HepG2 (cell line): ENCODE measurements around the gene UBAP1L. TPM values are rescaled to one million over a fixed set of nuclear protein-coding genes. Genes with fewer than 3 reads are reported as not detected.

Experiments
- CBX1 ChIP-seq: IDR thresholded peaks from one replicate; pipeline ENCODE4 v1.6.1; 2016; ENCODE audit warnings: antibody characterized with exemption, low read depth
- DNMT1 ChIP-seq: sonication (generic); formaldehyde crosslinking; IDR thresholded peaks from 2 replicates; pipeline ENCODE4 v1.5.1; 2020; ENCODE audit warnings: mild to moderate bottlenecking, missing genetic modification reagents
- FOXA3 ChIP-seq: IDR thresholded peaks from 2 replicates; pipeline ENCODE4 v1.6.1; 2016; ENCODE audit warnings: missing genetic modification reagents, missing compliant biosample characterization
- FOXO1 ChIP-seq: sonication (generic); formaldehyde crosslinking; IDR thresholded peaks from 2 replicates; pipeline ENCODE4 v1.4.0; 2020; ENCODE audit warnings: missing genetic modification reagents
- HMG20B ChIP-seq: conservative IDR thresholded peaks from 2 replicates; pipeline ENCODE4 v1.6.1; 2016; ENCODE audit warnings: missing genetic modification reagents, missing compliant biosample characterization
- JARID2 ChIP-seq: sonication (generic); formaldehyde crosslinking; IDR thresholded peaks from 2 replicates; pipeline ENCODE4 v1.8.1; 2023; ENCODE audit warnings: missing genetic modification reagents, inconsistent platforms; ENCODE audit not compliant: insufficient replicate concordance
- MAZ ChIP-seq, 2 experiments: sonication (generic) in 1 of 2; formaldehyde crosslinking in 1 of 2; IDR thresholded peaks; 2 replicates each; pipeline versions ENCODE4 v1.5.0 to v1.6.1; 2012 to 2020; ENCODE audit warnings: low read depth in 2 of 2, mild to moderate bottlenecking in 2 of 2, borderline replicate concordance in 1 of 2, improper control_type of control experiment in 1 of 2, low read length in 1 of 2, missing genetic modification reagents in 1 of 2, moderate library complexity in 1 of 2
- NRL ChIP-seq: sonication (generic); formaldehyde crosslinking; IDR thresholded peaks from 2 replicates; pipeline ENCODE4 v1.5.0; 2020; ENCODE audit warnings: missing genetic modification reagents, mild to moderate bottlenecking, moderate library complexity, borderline replicate concordance
- RORA ChIP-seq: sonication (generic); formaldehyde crosslinking; IDR thresholded peaks from 2 replicates; pipeline ENCODE4 v1.5.0; 2020; ENCODE audit warnings: mild to moderate bottlenecking, missing genetic modification reagents, moderate library complexity
- SRSF4 ChIP-seq: fragments of 200-400 bp; formaldehyde crosslinking; IDR thresholded peaks from one replicate; pipeline ENCODE4 v1.6.1; 2018; ENCODE audit warnings: mild to moderate bottlenecking, low read depth, low read length, moderate library complexity; ENCODE audit not compliant: poor library complexity, severe bottlenecking
- STAG1 ChIP-seq: sonication (generic); formaldehyde crosslinking; IDR thresholded peaks from 2 replicates; pipeline ENCODE4 v1.4.0; 2020; ENCODE audit warnings: missing genetic modification reagents
- YY1 ChIP-seq: IDR thresholded peaks from 2 replicates; pipeline ENCODE4 v1.6.1; 2011; ENCODE audit warnings: low read length, low read depth, moderate library complexity, mild to moderate bottlenecking; ENCODE audit not compliant: insufficient read depth, insufficient replicate concordance
- ZFAT ChIP-seq: sonication (generic); formaldehyde crosslinking; conservative IDR thresholded peaks from 2 replicates; pipeline ENCODE4 v1.8.1; 2023; ENCODE audit warnings: missing genetic modification reagents, inconsistent platforms
- ZNF3 ChIP-seq: IDR thresholded peaks from 2 replicates; pipeline ENCODE4 v1.7.0; 2017; ENCODE audit warnings: inconsistent platforms
- ZNF556 ChIP-seq: sonication (generic); formaldehyde crosslinking; IDR thresholded peaks from 2 replicates; pipeline ENCODE4 v1.4.0; 2020; ENCODE audit warnings: mild to moderate bottlenecking, missing genetic modification reagents, borderline replicate concordance
- ZNF605 ChIP-seq: sonication (generic); formaldehyde crosslinking; IDR thresholded peaks from 2 replicates; pipeline ENCODE4 v1.8.0; 2022; ENCODE audit warnings: mild to moderate bottlenecking, missing genetic modification reagents
- ZNF652 ChIP-seq: IDR thresholded peaks from 2 replicates; pipeline ENCODE4 v1.6.1; 2016; ENCODE audit warnings: low read depth, borderline replicate concordance
- polyA plus RNA-seq, 8 experiments: library from polyadenylated mRNA; depleted of rRNA in 3 of 8; stranded (reverse) in 7 of 8; unstranded in 1 of 8; fragments of >200 nt; fragmentation: Illumina TruSeq in 4 of 8; extraction: Trizol in 4 of 8; gene quantifications; 2 replicates each; pipeline versions ENCODE4 v1.2.1 to v1.2.3, GENCODE V29; 2011 to 2016; ENCODE audit warnings: low read depth in 4 of 8, missing spikeins in 1 of 8, mixed read lengths in 1 of 8; ENCODE audit not compliant: insufficient read depth in 1 of 8
- total RNA-seq, 5 experiments: library from RNA; depleted of rRNA; stranded (reverse); fragments of >200 nt; fragmentation: Illumina TruSeq; extraction: Trizol; gene quantifications; 2 replicates each; pipeline ENCODE4 v1.2.3, GENCODE V29; 2016; ENCODE audit warnings: low read depth in 1 of 5
- TF ChIP-seq, protein P1 (sequence below): sonication (generic); formaldehyde crosslinking; IDR thresholded peaks from 2 replicates; pipeline ENCODE4 v1.4.0; 2020; ENCODE audit warnings: missing genetic modification reagents, low read depth, mild to moderate bottlenecking, borderline replicate concordance
- TF ChIP-seq, protein P2 (sequence below): sonication (generic); formaldehyde crosslinking; IDR thresholded peaks from 2 replicates; pipeline ENCODE4 v1.4.0; 2020; ENCODE audit warnings: missing genetic modification reagents
- TF ChIP-seq, protein P3 (sequence below): IDR thresholded peaks from 2 replicates; pipeline ENCODE4 v1.6.1; 2016; ENCODE audit warnings: mild to moderate bottlenecking

UBAP1L gene
- total and polyA plus RNA-seq, 2 of the 13 experiments (the other 11 are each of a cell fraction or from before 2014, with no cell fraction given): 0.86 to 1.4 TPM

DNA sequence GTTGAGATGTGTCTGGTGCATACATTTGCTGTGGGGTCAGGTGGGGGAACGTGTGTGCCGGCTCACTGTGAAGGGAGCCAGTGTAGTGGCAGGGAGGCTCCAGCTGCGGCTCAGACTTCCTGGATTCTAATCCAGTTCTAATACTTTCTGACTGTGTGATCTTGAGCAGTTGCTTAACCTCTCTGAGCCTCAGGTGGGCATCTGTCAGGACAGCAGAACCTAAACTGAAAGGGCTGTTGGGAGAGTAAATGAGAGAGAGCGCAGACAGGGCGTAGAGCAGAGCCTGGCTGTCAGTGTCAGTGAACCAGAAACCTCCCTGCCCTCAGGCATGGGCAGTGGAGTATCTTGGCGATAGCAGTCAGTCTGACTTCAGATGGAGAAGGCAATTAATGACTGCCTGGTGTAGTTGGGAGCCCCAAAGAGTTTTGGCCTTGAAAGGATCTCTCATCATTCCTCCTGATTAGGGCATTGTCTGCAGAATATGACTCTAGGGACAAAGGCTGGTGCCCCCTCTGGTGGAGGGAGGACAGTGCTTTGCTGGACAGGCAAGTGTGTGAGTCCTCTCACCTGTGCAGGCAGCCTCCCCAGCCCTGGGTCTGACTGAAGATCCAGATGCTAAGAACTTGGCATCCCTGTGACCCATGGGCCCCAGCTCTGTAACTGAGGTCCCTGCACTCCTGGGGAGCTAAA lies 28.9 kb downstream of the UBAP1L start (continued):
- TF ChIP-seq FOXO1 (CRISPR knock-in tag) (no peak), YY1 (no peak), NRL (CRISPR knock-in tag) (no peak), ZNF556 (CRISPR knock-in tag) (no peak), ZFAT (CRISPR knock-in tag) (no peak), HMG20B (CRISPR knock-in tag) (no peak), STAG1 (CRISPR knock-in tag) (peak; percentile 64), ZNF652 (CRISPR knock-in tag) (no peak), FOXA3 (CRISPR knock-in tag) (no peak), CBX1 (no peak), ZNF3 (CRISPR knock-in tag) (no peak), DNMT1 (CRISPR knock-in tag) (no peak), ZNF605 (CRISPR knock-in tag) (0 out of 2 replicates have a peak, but pooled peaks have one; percentile 65), RORA (CRISPR knock-in tag) (no peak), SRSF4 (no peak), JARID2 (CRISPR knock-in tag) (no peak), MAZ (IDR thresholded peaks at IDR 0.05; ENCODE audit: borderline replicate concordance, low read depth, low read length) (no peak), MAZ (CRISPR knock-in tag; IDR thresholded peaks at IDR 0.05; ENCODE audit: low read depth) (no peak)
- TF ChIP-seq, protein P1, sequence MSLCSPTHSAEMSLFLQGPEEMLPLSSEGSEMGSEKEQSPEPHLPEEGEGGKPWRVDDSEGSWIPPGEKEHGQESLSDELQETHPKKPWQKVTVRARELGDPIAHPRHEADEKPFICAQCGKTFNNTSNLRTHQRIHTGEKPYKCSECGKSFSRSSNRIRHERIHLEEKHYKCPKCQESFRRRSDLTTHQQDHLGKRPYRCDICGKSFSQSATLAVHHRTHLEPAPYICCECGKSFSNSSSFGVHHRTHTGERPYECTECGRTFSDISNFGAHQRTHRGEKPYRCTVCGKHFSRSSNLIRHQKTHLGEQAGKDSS: no peak
- TF ChIP-seq, protein P2, sequence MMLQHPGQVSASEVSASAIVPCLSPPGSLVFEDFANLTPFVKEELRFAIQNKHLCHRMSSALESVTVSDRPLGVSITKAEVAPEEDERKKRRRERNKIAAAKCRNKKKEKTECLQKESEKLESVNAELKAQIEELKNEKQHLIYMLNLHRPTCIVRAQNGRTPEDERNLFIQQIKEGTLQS (CRISPR knock-in tag): no peak
- TF ChIP-seq, protein P3, sequence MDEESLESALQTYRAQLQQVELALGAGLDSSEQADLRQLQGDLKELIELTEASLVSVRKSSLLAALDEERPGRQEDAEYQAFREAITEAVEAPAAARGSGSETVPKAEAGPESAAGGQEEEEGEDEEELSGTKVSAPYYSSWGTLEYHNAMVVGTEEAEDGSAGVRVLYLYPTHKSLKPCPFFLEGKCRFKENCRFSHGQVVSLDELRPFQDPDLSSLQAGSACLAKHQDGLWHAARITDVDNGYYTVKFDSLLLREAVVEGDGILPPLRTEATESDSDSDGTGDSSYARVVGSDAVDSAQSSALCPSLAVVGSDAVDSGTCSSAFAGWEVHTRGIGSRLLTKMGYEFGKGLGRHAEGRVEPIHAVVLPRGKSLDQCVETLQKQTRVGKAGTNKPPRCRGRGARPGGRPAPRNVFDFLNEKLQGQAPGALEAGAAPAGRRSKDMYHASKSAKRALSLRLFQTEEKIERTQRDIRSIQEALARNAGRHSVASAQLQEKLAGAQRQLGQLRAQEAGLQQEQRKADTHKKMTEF (CRISPR knock-in tag): no peak
